Panc1 (cell line): Measurements from ENCODE around the gene AFG1L. TPM values are rescaled to one million over a fixed set of nuclear protein-coding genes. Genes with fewer than 3 reads are reported as not detected.

ENCODE experiments used
- ATAC-seq: fragments of 200-7000 bp; cut with Tn5 transposase; 2 replicates; pipeline ENCODE4 v1.9.1; 2020; ENCODE audit warnings: mild to moderate bottlenecking, moderate library complexity
- BruUV-seq: library from RNA; stranded (reverse); fragments of 400-500 nt; replicated peaks from 2 replicates; lab custom pipeline; 2021; lab: Mats Ljungman, UMichigan
- CTCF ChIA-PET: fragments of 300-600 bp; sonication (Branson Sonifier 250); formaldehyde crosslinking; loops from one replicate; lab custom pipeline; 2022; ENCODE audit warnings: antibody characterized with exemption; lab: Charles Lee
- POLR2A ChIA-PET: fragments of 300-600 bp; sonication (Branson Sonifier 250); formaldehyde crosslinking; loops from one replicate; lab custom pipeline; 2022; ENCODE audit warnings: antibody characterized with exemption; lab: Charles Lee
- DNase-seq: peaks from one replicate; pipeline ENCODE4 v3.0.0-alpha.2; 2010; ENCODE audit warnings: low read depth, low spot score
- H3K27ac ChIP-seq: 2 replicates; pipeline ENCODE4 v1.5.1; 2011; ENCODE audit warnings: mild to moderate bottlenecking, low read length, inconsistent platforms
- H3K27me3 ChIP-seq: fragments of 200-500 bp; sonication (Bioruptor generic); 2 replicates; pipeline ENCODE4 v1.6.0; 2014; ENCODE audit warnings: low read length, inconsistent platforms; ENCODE audit not compliant: control insufficient read depth, insufficient read depth
- H3K36me3 ChIP-seq: fragments of 200-500 bp; sonication (Bioruptor generic); 2 replicates; pipeline ENCODE4 v1.5.1; 2014; ENCODE audit warnings: inconsistent platforms, mild to moderate bottlenecking, low read length, moderate library complexity; ENCODE audit not compliant: control insufficient read depth, insufficient read depth
- H3K4me1 ChIP-seq: 2 replicates; pipeline ENCODE4 v1.5.1; 2011; ENCODE audit warnings: inconsistent platforms, mild to moderate bottlenecking, low read length, moderate library complexity; ENCODE audit not compliant: control insufficient read depth, insufficient read depth
- H3K4me3 ChIP-seq, 2 experiments: 2 replicates each; pipeline ENCODE4 v1.5.1; 2011 to 2012; ENCODE audit warnings: low read depth in 2 of 2, low read length in 2 of 2, mild to moderate bottlenecking in 2 of 2, inconsistent platforms in 1 of 2, moderate library complexity in 1 of 2
- H3K9me3 ChIP-seq: fragments of 200-500 bp; sonication (Bioruptor generic); 2 replicates; pipeline ENCODE4 v1.5.1; 2014; ENCODE audit warnings: low read depth, mild to moderate bottlenecking, inconsistent platforms, low read length, moderate library complexity; ENCODE audit not compliant: control insufficient read depth, insufficient read depth
- POLR2AphosphoS5 ChIP-seq: IDR thresholded peaks from 2 replicates; pipeline ENCODE4 v1.6.1; 2012; ENCODE audit warnings: mild to moderate bottlenecking, low read depth, low read length, moderate library complexity
- SIN3A ChIP-seq: IDR thresholded peaks from 2 replicates; pipeline ENCODE4 v1.6.1; 2012; ENCODE audit warnings: low read depth, mild to moderate bottlenecking, low read length, moderate library complexity, borderline replicate concordance; ENCODE audit not compliant: insufficient read depth
- TCF7L2 ChIP-seq: IDR thresholded peaks from 2 replicates; pipeline ENCODE4 v1.6.1; 2011; ENCODE audit warnings: mild to moderate bottlenecking, low read depth, low read length, inconsistent platforms
- in situ Hi-C: cut with HindIII; loops from 2 replicates; pipeline ENCODE4 v1.10.0; 2016; ENCODE audit warnings: low sequenced_read_pairs, low pct_unique_long_range_greater_than_20kb
- intact Hi-C: fragments of 100-400 bp; cut with micrococcal nuclease; formaldehyde crosslinking; loops from one replicate; pipeline ENCODE4 v1.10.0; 2022; ENCODE audit not compliant: unreplicated experiment
- total RNA-seq: library from RNA; stranded (reverse); gene quantifications from one replicate; pipeline ENCODE4 v1.2.1, GENCODE V29; 2021; ENCODE audit not compliant: unreplicated experiment
- TF ChIP-seq, protein P1 (sequence below): fragments of 450-650 bp; IDR thresholded peaks from 2 replicates; pipeline ENCODE4 v1.5.1; 2017; ENCODE audit warnings: mild to moderate bottlenecking
- TF ChIP-seq, protein P2 (sequence below), 2 experiments: IDR thresholded peaks; 2 replicates each; pipeline ENCODE4 v1.6.1; 2011 to 2012; ENCODE audit warnings: low read depth in 2 of 2, control low read depth in 1 of 2, low read length in 1 of 2, mild to moderate bottlenecking in 1 of 2, moderate library complexity in 1 of 2; ENCODE audit not compliant: insufficient read depth in 1 of 2

The AFG1L gene
- total RNA-seq, 1 experiment from 2014 or later: 12.4 TPM

DNA sequence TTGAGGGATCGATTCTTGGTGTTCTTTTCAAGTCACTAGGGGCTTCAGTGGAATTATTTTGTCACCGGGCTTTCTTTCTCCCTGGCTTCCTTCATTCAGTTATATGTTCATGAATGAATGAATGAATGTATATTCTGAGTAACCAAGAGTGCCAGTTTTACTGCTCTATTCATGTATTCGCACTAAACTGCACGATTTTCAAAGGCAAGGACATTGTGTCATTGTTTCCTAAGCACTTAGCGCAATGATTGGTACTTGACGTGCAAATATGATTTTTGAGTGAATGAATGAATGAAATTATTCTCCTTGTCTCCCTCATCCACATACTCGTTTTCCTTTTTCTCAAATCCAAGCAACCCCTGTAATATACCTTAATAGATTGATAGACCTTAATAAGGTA is 822 bp downstream of the AFG1L start:
- ChIA-PET CTCF (no interaction called here), POLR2A (interaction anchor here (0.5 kb wide), 1 partner anchor 635 kb away, joined by 5 read pairs; no protein-coding TSS in a partner anchor)
- no peak for TF ChIP-seq SIN3A
- TF ChIP-seq, protein P1, sequence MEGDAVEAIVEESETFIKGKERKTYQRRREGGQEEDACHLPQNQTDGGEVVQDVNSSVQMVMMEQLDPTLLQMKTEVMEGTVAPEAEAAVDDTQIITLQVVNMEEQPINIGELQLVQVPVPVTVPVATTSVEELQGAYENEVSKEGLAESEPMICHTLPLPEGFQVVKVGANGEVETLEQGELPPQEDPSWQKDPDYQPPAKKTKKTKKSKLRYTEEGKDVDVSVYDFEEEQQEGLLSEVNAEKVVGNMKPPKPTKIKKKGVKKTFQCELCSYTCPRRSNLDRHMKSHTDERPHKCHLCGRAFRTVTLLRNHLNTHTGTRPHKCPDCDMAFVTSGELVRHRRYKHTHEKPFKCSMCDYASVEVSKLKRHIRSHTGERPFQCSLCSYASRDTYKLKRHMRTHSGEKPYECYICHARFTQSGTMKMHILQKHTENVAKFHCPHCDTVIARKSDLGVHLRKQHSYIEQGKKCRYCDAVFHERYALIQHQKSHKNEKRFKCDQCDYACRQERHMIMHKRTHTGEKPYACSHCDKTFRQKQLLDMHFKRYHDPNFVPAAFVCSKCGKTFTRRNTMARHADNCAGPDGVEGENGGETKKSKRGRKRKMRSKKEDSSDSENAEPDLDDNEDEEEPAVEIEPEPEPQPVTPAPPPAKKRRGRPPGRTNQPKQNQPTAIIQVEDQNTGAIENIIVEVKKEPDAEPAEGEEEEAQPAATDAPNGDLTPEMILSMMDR: no peak
- TF ChIP-seq, protein P2, sequence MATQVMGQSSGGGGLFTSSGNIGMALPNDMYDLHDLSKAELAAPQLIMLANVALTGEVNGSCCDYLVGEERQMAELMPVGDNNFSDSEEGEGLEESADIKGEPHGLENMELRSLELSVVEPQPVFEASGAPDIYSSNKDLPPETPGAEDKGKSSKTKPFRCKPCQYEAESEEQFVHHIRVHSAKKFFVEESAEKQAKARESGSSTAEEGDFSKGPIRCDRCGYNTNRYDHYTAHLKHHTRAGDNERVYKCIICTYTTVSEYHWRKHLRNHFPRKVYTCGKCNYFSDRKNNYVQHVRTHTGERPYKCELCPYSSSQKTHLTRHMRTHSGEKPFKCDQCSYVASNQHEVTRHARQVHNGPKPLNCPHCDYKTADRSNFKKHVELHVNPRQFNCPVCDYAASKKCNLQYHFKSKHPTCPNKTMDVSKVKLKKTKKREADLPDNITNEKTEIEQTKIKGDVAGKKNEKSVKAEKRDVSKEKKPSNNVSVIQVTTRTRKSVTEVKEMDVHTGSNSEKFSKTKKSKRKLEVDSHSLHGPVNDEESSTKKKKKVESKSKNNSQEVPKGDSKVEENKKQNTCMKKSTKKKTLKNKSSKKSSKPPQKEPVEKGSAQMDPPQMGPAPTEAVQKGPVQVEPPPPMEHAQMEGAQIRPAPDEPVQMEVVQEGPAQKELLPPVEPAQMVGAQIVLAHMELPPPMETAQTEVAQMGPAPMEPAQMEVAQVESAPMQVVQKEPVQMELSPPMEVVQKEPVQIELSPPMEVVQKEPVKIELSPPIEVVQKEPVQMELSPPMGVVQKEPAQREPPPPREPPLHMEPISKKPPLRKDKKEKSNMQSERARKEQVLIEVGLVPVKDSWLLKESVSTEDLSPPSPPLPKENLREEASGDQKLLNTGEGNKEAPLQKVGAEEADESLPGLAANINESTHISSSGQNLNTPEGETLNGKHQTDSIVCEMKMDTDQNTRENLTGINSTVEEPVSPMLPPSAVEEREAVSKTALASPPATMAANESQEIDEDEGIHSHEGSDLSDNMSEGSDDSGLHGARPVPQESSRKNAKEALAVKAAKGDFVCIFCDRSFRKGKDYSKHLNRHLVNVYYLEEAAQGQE (IDR thresholded peaks at IDR 0.05; ENCODE audit: insufficient read depth in 1 of 2, low read depth in 2 of 2, low read length in 1 of 2): no peak
- peaks cover 14% of the 10 kb centered on the region for H3K4me1 ChIP-seq
- peak overlapping the region; percentile 65 to 94 for H3K4me3 ChIP-seq
- DNase-seq: peak; percentile 4
- H3K27ac ChIP-seq: peak overlapping the region; percentile 85
- BruUV-seq: no TSS peak
- in situ Hi-C loops (no loop called here), intact Hi-C loops (no loop called here)
- H3K27me3 ChIP-seq: no peaks in the 10 kb centered on the region
- H3K9me3 ChIP-seq: no peaks in the 10 kb centered on the region
- no peak for ATAC-seq
- H3K36me3 ChIP-seq: no peaks in the 10 kb centered on the region

DNA sequence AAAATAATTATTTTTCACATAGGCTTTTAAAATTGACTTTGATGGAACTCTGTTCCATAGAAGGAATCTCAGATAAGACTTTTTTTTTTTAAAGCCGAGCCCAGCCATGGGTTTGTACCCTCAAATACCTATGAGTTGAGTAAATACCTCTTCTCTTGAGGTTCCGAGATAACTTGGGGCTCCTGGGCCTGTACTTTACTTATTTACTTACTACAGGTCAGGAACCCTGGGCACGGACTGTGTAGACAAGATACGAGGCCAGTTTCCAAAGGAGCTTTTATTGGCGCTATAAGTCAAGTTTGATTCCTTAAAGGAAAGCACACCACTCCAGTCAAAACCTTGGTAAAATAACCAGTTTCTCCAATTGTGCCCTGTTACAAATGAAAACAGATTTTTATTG is 7.5 kb downstream of the AFG1L start:
- DNase-seq: no peak
- TF ChIP-seq, protein P2 (IDR thresholded peaks at IDR 0.05; ENCODE audit: insufficient read depth in 1 of 2, low read depth in 2 of 2, low read length in 1 of 2): no peak
- TF ChIP-seq POLR2AphosphoS5 (no peak), TCF7L2 (no peak)
- TF ChIP-seq, protein P1: no peak
- ATAC-seq: no peak
- H3K27ac ChIP-seq: no peak overlapping the region
- H3K9me3 ChIP-seq: no peaks in the 10 kb centered on the region
- no TSS peak for BruUV-seq
- no peaks in the 10 kb centered on the region for H3K27me3 ChIP-seq
- ChIA-PET POLR2A (no interaction called here), CTCF (no interaction called here)
- intact Hi-C loops (no loop called here), in situ Hi-C loops (no loop called here)
- H3K36me3 ChIP-seq: no peaks in the 10 kb centered on the region
- H3K4me1 ChIP-seq: no peaks in the 10 kb centered on the region
- H3K4me3 ChIP-seq: no peak overlapping the region
